ENCODE results near the gene ITPRIPL2.

The ITPRIPL2 gene

DNA sequence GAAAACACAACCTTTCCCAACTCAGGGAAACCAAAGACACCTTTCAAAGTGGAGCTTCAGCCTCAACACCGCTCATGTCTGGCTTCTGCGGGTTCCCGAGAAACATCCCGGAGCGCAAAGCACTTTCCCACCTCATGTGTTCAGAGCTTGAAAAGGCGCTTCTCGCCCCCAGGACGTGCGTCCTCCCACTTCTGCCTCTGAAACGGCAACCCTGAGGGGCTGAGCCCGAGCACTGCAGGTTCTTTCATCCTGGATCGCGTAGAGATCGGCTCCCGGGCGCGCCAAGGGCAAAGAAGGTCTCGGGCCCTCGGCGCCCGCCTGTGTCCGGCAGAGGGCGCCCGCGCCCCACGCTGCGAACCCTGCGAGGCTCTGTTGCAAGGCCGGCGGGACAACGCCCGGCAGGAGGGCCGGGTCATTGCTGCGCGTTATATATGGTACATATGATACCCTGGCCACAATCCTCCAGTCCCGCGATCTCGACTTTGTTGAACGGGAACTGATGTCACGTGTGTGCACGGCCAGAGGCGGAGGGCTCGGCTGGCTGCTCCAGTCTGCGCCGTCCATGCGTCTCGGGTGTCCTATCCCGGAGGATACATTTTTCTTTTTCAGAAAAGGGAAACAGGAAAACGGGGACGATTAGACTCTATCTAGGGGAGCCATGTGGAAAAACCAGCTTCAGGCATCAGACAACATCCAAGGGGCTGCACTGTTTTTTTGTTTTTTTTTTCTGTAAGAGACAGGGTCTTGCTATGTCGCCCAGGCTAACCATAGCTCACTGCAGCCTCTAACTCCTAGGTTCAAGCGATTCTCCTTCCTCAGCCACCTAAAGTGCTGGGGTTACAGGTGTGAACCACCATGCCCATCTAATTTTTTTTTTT lies 27.2 kb upstream of the ITPRIPL2 start:
- Histone ChIP-seq H3K4me1 (no peaks in the 10 kb centered on the region), H3K4me2 (ENCODE audit: low read length) (peak overlapping the region; percentile 91), H3K36me3 (ENCODE audit: control insufficient read depth, insufficient read depth, low read length) (no peaks in the 10 kb centered on the region), H3K9me3 (ENCODE audit: control insufficient read depth, low read length) (no peaks in the 10 kb centered on the region), H3K79me2 (no peaks in the 10 kb centered on the region), H3K9ac (no peak overlapping the region), H2AFZ (peak overlapping the region; percentile 91), H3K27me3 (ENCODE audit: control insufficient read depth, insufficient read depth, low read length) (no peaks in the 10 kb centered on the region), H3K4me3 (ENCODE audit: low read depth, low read length) (peak overlapping the region; percentile 55), H3K27ac (no peak overlapping the region)
- TF ChIP-seq CTCF (IDR thresholded peaks at IDR 0.05): peak; percentile 100

- H3K79me2 ChIP-seq: no peaks in the 10 kb centered on the region
- H3K27ac ChIP-seq: no peak overlapping the region
- H3K9me3 ChIP-seq (ENCODE audit: control insufficient read depth, low read length): no peaks in the 10 kb centered on the region
- H3K4me3 ChIP-seq (ENCODE audit: low read depth, low read length): no peak overlapping the region
- no peaks in the 10 kb centered on the region for H3K27me3 ChIP-seq (ENCODE audit: control insufficient read depth, insufficient read depth, low read length)
- no peak for TF ChIP-seq CTCF (IDR thresholded peaks at IDR 0.05)
- H2AFZ ChIP-seq: no peak overlapping the region
- H3K36me3 ChIP-seq (ENCODE audit: control insufficient read depth, insufficient read depth, low read length): no peaks in the 10 kb centered on the region
- no peak overlapping the region for H3K4me2 ChIP-seq (ENCODE audit: low read length)
- no peaks in the 10 kb centered on the region for H3K4me1 ChIP-seq
- no peak overlapping the region for H3K9ac ChIP-seq
Observed at GRCh38 chr16:19088341-19088916, 25.3 kb upstream of the ITPRIPL2 start.

- Histone ChIP-seq H3K4me3 (ENCODE audit: low read depth, low read length) (no peak overlapping the region), H3K9me3 (ENCODE audit: control insufficient read depth, low read length) (no peaks in the 10 kb centered on the region), H3K4me1 (no peaks in the 10 kb centered on the region), H3K9ac (no peak overlapping the region), H3K4me2 (ENCODE audit: low read length) (no peak overlapping the region), H3K27me3 (ENCODE audit: control insufficient read depth, insufficient read depth, low read length) (no peaks in the 10 kb centered on the region), H3K36me3 (ENCODE audit: control insufficient read depth, insufficient read depth, low read length) (no peaks in the 10 kb centered on the region), H2AFZ (no peak overlapping the region), H3K27ac (no peak overlapping the region), H3K79me2 (no peaks in the 10 kb centered on the region)
- TF ChIP-seq CTCF (IDR thresholded peaks at IDR 0.05): no peak
Observed at GRCh38 chr16:19089410-19089955, 24.3 kb upstream of the ITPRIPL2 start.

DNA sequence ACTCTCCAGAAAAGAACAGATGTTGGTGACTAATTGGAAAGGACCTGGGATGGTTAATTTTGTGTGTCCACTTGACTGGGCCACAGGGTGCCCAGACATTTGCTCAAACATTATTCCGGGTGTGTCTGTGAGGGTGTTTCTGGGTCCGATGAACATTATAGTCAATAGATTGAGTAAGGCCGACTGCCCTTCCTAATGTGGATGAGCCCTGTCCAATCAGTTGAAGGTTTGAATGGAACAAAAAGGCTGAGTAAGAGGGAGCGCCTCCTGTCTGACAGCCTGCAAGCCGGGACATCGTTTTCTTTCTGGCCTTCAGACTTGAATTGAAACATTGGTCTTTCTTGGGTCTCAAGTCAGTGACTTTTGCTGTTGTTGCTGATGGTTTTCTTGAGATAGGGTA lies 22.8 kb upstream of the ITPRIPL2 start:
- Histone ChIP-seq H3K36me3 (ENCODE audit: control insufficient read depth, insufficient read depth, low read length) (no peaks in the 10 kb centered on the region), H3K4me1 (no peaks in the 10 kb centered on the region), H3K4me2 (ENCODE audit: low read length) (no peak overlapping the region), H3K9me3 (ENCODE audit: control insufficient read depth, low read length) (no peaks in the 10 kb centered on the region), H3K27me3 (ENCODE audit: control insufficient read depth, insufficient read depth, low read length) (no peaks in the 10 kb centered on the region), H3K4me3 (ENCODE audit: low read depth, low read length) (no peak overlapping the region), H3K9ac (no peak overlapping the region), H3K79me2 (no peaks in the 10 kb centered on the region), H2AFZ (no peak overlapping the region), H3K27ac (no peak overlapping the region)
- TF ChIP-seq CTCF (IDR thresholded peaks at IDR 0.05): no peak

Data from parathyroid adenoma (tissue), 2 donors.